SH-SY5Y (cell line): ENCODE results near the gene ALDH3B2.

Source experiments
- GATA2 ChIP-seq: IDR thresholded peaks from 2 replicates; pipeline ENCODE4 v1.6.1; 2011; ENCODE audit warnings: mild to moderate bottlenecking, low read depth, low read length
- GATA3 ChIP-seq: IDR thresholded peaks from 2 replicates; pipeline ENCODE4 v1.6.1; 2011; ENCODE audit warnings: low read depth, mild to moderate bottlenecking, low read length, moderate library complexity

GRCh38 chr11:67635231-67635521, 39.2 kb downstream of the ALDH3B2 start:
- TF ChIP-seq GATA2 = no peak
- TF ChIP-seq GATA3 = no peak
